ENCODE measurements around the gene VSTM2A. TPM values are rescaled to one million over a fixed set of nuclear protein-coding genes. Genes with fewer than 3 reads are reported as not detected.

The VSTM2A gene
- total and polyA plus RNA-seq, 9 donors = 0.10 to 0.23 (median 0.14) TPM; not detected in 5

- Histone ChIP-seq H3K36me3 (ENCODE audit: control insufficient read depth, insufficient read depth, low read length) (no peaks in the 10 kb centered on the region), H3K4me3 (ENCODE audit: low read length) (no peak overlapping the region), H3K27ac (ENCODE audit: low read length) (no peak overlapping the region), H3K4me1 (ENCODE audit: control insufficient read depth, insufficient read depth, low read length) (peaks cover 5% of the 10 kb centered on the region), H3K9me3 (replicated peaks; ENCODE audit: control insufficient read depth, low read depth, low read length) (no peaks in the 10 kb centered on the region), H3K27me3 (ENCODE audit: control insufficient read depth, insufficient read depth, low read length) (peaks cover 40% of the 10 kb centered on the region)
- no peak for DNase-seq
- 0% methylated on average over 10 of the region's 15 CpGs for WGBS (ENCODE audit: insufficient coverage)
These were observed 4.8 kb downstream of the VSTM2A start for GRCh38 chr7:54546986-54547314.

- Histone ChIP-seq H3K9me3 (replicated peaks; ENCODE audit: control insufficient read depth, low read depth, low read length) (no peaks in the 10 kb centered on the region), H3K27me3 (ENCODE audit: control insufficient read depth, insufficient read depth, low read length) (peaks cover 12% of the 10 kb centered on the region), H3K36me3 (ENCODE audit: control insufficient read depth, insufficient read depth, low read length) (no peaks in the 10 kb centered on the region), H3K27ac (ENCODE audit: low read length) (no peak overlapping the region), H3K4me3 (ENCODE audit: low read length) (no peak overlapping the region), H3K4me1 (ENCODE audit: control insufficient read depth, insufficient read depth, low read length) (no peaks in the 10 kb centered on the region)
- 80% methylated on average over 1 of the region's 3 CpGs for WGBS (ENCODE audit: insufficient coverage)
- no peak for DNase-seq
These were observed 8.3 kb downstream of the VSTM2A start for GRCh38 chr7:54550471-54550870.

- DNase-seq = no peak
- Histone ChIP-seq H3K4me3 (ENCODE audit: low read length) (no peak overlapping the region), H3K9me3 (replicated peaks; ENCODE audit: control insufficient read depth, low read depth, low read length) (no peaks in the 10 kb centered on the region), H3K36me3 (ENCODE audit: control insufficient read depth, insufficient read depth, low read length) (no peaks in the 10 kb centered on the region), H3K27me3 (ENCODE audit: control insufficient read depth, insufficient read depth, low read length) (no peaks in the 10 kb centered on the region), H3K27ac (ENCODE audit: low read length) (no peak overlapping the region), H3K4me1 (ENCODE audit: control insufficient read depth, insufficient read depth, low read length) (no peaks in the 10 kb centered on the region)
- 13% methylated on average over 1 of the region's 1 CpG for WGBS (ENCODE audit: insufficient coverage)
These were observed 13.9 kb downstream of the VSTM2A start for GRCh38 chr7:54556121-54556520.

- DNase-seq = no peak
- Histone ChIP-seq H3K4me3 (ENCODE audit: low read length) (no peak overlapping the region), H3K9me3 (replicated peaks; ENCODE audit: control insufficient read depth, low read depth, low read length) (no peaks in the 10 kb centered on the region), H3K36me3 (ENCODE audit: control insufficient read depth, insufficient read depth, low read length) (no peaks in the 10 kb centered on the region), H3K27me3 (ENCODE audit: control insufficient read depth, insufficient read depth, low read length) (no peaks in the 10 kb centered on the region), H3K4me1 (ENCODE audit: control insufficient read depth, insufficient read depth, low read length) (no peaks in the 10 kb centered on the region), H3K27ac (ENCODE audit: low read length) (no peak overlapping the region)
- no CpG with 5 or more reads among the region's 1 CpG for WGBS (ENCODE audit: insufficient coverage)
These were observed 17.2 kb downstream of the VSTM2A start for GRCh38 chr7:54559401-54559800.

GRCh38 chr7:54560198-54560597 lies 18.0 kb downstream of the VSTM2A start:
- Histone ChIP-seq H3K27me3 (ENCODE audit: control insufficient read depth, insufficient read depth, low read length) (no peaks in the 10 kb centered on the region), H3K36me3 (ENCODE audit: control insufficient read depth, insufficient read depth, low read length) (no peaks in the 10 kb centered on the region), H3K9me3 (replicated peaks; ENCODE audit: control insufficient read depth, low read depth, low read length) (no peaks in the 10 kb centered on the region), H3K4me3 (ENCODE audit: low read length) (no peak overlapping the region), H3K4me1 (ENCODE audit: control insufficient read depth, insufficient read depth, low read length) (no peaks in the 10 kb centered on the region), H3K27ac (ENCODE audit: low read length) (no peak overlapping the region)
- no peak for DNase-seq
- no CpG with 5 or more reads among the region's 2 CpGs for WGBS (ENCODE audit: insufficient coverage)

- no peaks in the 10 kb centered on the region for H3K27me3 ChIP-seq (ENCODE audit: control insufficient read depth, insufficient read depth, low read length)
- WGBS (ENCODE audit: insufficient coverage) = no CpG with 5 or more reads among the region's 2 CpGs
- H3K27ac ChIP-seq (ENCODE audit: low read length) = no peak overlapping the region
- H3K9me3 ChIP-seq (replicated peaks; ENCODE audit: control insufficient read depth, low read depth, low read length) = no peaks in the 10 kb centered on the region
- H3K36me3 ChIP-seq (ENCODE audit: control insufficient read depth, insufficient read depth, low read length) = no peaks in the 10 kb centered on the region
- no peak for DNase-seq
- no peak overlapping the region for H3K4me3 ChIP-seq (ENCODE audit: low read length)
- H3K4me1 ChIP-seq (ENCODE audit: control insufficient read depth, insufficient read depth, low read length) = no peaks in the 10 kb centered on the region
These were observed 18.5 kb downstream of the VSTM2A start for GRCh38 chr7:54560723-54561122.

- Histone ChIP-seq H3K36me3 (ENCODE audit: control insufficient read depth, insufficient read depth, low read length) (no peaks in the 10 kb centered on the region), H3K27me3 (ENCODE audit: control insufficient read depth, insufficient read depth, low read length) (no peaks in the 10 kb centered on the region), H3K4me1 (ENCODE audit: control insufficient read depth, insufficient read depth, low read length) (no peaks in the 10 kb centered on the region), H3K4me3 (ENCODE audit: low read length) (no peak overlapping the region), H3K27ac (ENCODE audit: low read length) (no peak overlapping the region), H3K9me3 (replicated peaks; ENCODE audit: control insufficient read depth, low read depth, low read length) (no peaks in the 10 kb centered on the region)
- DNase-seq = no peak
- 58% methylated on average over 3 of the region's 5 CpGs for WGBS (ENCODE audit: insufficient coverage)
These were observed 21.2 kb downstream of the VSTM2A start for GRCh38 chr7:54563329-54563916.

GRCh38 chr7:54565432-54565831 lies 23.3 kb downstream of the VSTM2A start:
- Histone ChIP-seq H3K27ac (ENCODE audit: low read length) (no peak overlapping the region), H3K4me3 (ENCODE audit: low read length) (no peak overlapping the region), H3K36me3 (ENCODE audit: control insufficient read depth, insufficient read depth, low read length) (no peaks in the 10 kb centered on the region), H3K27me3 (ENCODE audit: control insufficient read depth, insufficient read depth, low read length) (no peaks in the 10 kb centered on the region), H3K9me3 (replicated peaks; ENCODE audit: control insufficient read depth, low read depth, low read length) (no peaks in the 10 kb centered on the region), H3K4me1 (ENCODE audit: control insufficient read depth, insufficient read depth, low read length) (no peaks in the 10 kb centered on the region)
- no peak for DNase-seq
- 78% methylated on average over 4 of the region's 7 CpGs for WGBS (ENCODE audit: insufficient coverage)

- H3K4me1 ChIP-seq (ENCODE audit: control insufficient read depth, insufficient read depth, low read length) = no peaks in the 10 kb centered on the region
- no peaks in the 10 kb centered on the region for H3K36me3 ChIP-seq (ENCODE audit: control insufficient read depth, insufficient read depth, low read length)
- H3K9me3 ChIP-seq (replicated peaks; ENCODE audit: control insufficient read depth, low read depth, low read length) = no peaks in the 10 kb centered on the region
- DNase-seq = no peak
- H3K27ac ChIP-seq (ENCODE audit: low read length) = no peak overlapping the region
- no CpG with 5 or more reads among the region's 2 CpGs for WGBS (ENCODE audit: insufficient coverage)
- H3K4me3 ChIP-seq (ENCODE audit: low read length) = no peak overlapping the region
- no peaks in the 10 kb centered on the region for H3K27me3 ChIP-seq (ENCODE audit: control insufficient read depth, insufficient read depth, low read length)
These were observed 39.3 kb downstream of the VSTM2A start for GRCh38 chr7:54581511-54581910.

- no peak for DNase-seq
These were observed 49.5 kb downstream of the VSTM2A start for GRCh38 chr7:54591404-54592386.

More at GRCh38 chr7:54591404-54592386, 49.5 kb downstream of the VSTM2A start:
- no peaks in the 10 kb centered on the region for H3K4me1 ChIP-seq (ENCODE audit: control insufficient read depth, insufficient read depth, low read length)
- no peak overlapping the region for H3K4me3 ChIP-seq (ENCODE audit: low read length)
- 68% methylated on average over 8 of the region's 15 CpGs for WGBS (ENCODE audit: insufficient coverage)
- H3K27ac ChIP-seq (ENCODE audit: low read length) = no peak overlapping the region
- H3K9me3 ChIP-seq (replicated peaks; ENCODE audit: control insufficient read depth, low read depth, low read length) = no peaks in the 10 kb centered on the region
- H3K27me3 ChIP-seq (ENCODE audit: control insufficient read depth, insufficient read depth, low read length) = no peaks in the 10 kb centered on the region
- H3K36me3 ChIP-seq (ENCODE audit: control insufficient read depth, insufficient read depth, low read length) = no peaks in the 10 kb centered on the region

All from muscle of leg (tissue), 11 donors.